PC-3 (cell line): ENCODE data around the gene AQP3. TPM values are rescaled to one million over a fixed set of nuclear protein-coding genes. Genes with fewer than 3 reads are reported as not detected.
A peak's percentile ranks its signal among the peaks of the same experiment; 100 is the strongest.

Experiments used
- ATAC-seq: fragments of 200-7000 bp; cut with Tn5 transposase; 2 replicates; pipeline ENCODE4 v1.9.1; 2020; ENCODE audit warnings: mild to moderate bottlenecking, moderate library complexity
- BruUV-seq: library from RNA; stranded (reverse); fragments of 400-500 nt; replicated peaks from 2 replicates; lab custom pipeline; 2021; lab: Mats Ljungman, UMichigan
- CTCF ChIA-PET: fragments of 300-600 bp; sonication (Branson Sonifier 250); formaldehyde crosslinking; loops from one replicate; lab custom pipeline; 2022; ENCODE audit warnings: antibody characterized with exemption; lab: Charles Lee
- POLR2A ChIA-PET: fragments of 300-600 bp; sonication (Branson Sonifier 250); formaldehyde crosslinking; loops from one replicate; lab custom pipeline; 2022; ENCODE audit warnings: antibody characterized with exemption; ENCODE audit not compliant: unreplicated experiment; lab: Charles Lee
- DNase-seq: peaks from one replicate; pipeline ENCODE4 v3.0.0-alpha.2; 2015
- H2AFZ ChIP-seq: fragments of 300-600 bp; sonication (generic); 2 replicates; pipeline ENCODE4 v1.6.0; 2016; ENCODE audit warnings: antibody characterized with exemption, low read length
- H3F3A ChIP-seq: fragments of 300-600 bp; sonication (generic); one replicate; pipeline ENCODE4 v1.6.0; 2017; ENCODE audit warnings: antibody characterized with exemption, low read length, control low read depth, mild to moderate bottlenecking; ENCODE audit not compliant: unreplicated experiment
- H3K27ac ChIP-seq: fragments of 300-600 bp; sonication (generic); 2 replicates; pipeline ENCODE4 v1.5.1; 2016; ENCODE audit warnings: mild to moderate bottlenecking, low read length
- H3K27me3 ChIP-seq: fragments of 300-600 bp; sonication (generic); 2 replicates; pipeline ENCODE4 v1.6.1; 2016; ENCODE audit warnings: low read length, mixed read lengths
- H3K36me3 ChIP-seq: fragments of 300-600 bp; sonication (generic); 2 replicates; pipeline ENCODE4 v1.6.1; 2016; ENCODE audit warnings: low read depth, mixed run types, low read length, mixed read lengths
- H3K4me1 ChIP-seq: fragments of 300-600 bp; sonication (generic); 2 replicates; pipeline ENCODE4 v1.5.1; 2016; ENCODE audit warnings: low read length; ENCODE audit not compliant: insufficient read depth
- H3K4me2 ChIP-seq: fragments of 300-600 bp; sonication (generic); 2 replicates; pipeline ENCODE4 v1.6.0; 2016; ENCODE audit warnings: low read length
- H3K4me3 ChIP-seq: fragments of 300-600 bp; sonication (generic); 2 replicates; pipeline ENCODE4 v1.5.1; 2016; ENCODE audit warnings: mild to moderate bottlenecking, low read length, mixed read lengths
- H3K79me2 ChIP-seq: fragments of 300-600 bp; sonication (generic); 2 replicates; pipeline ENCODE4 v1.6.1; 2017; ENCODE audit warnings: low read length, mixed read lengths
- H3K9ac ChIP-seq: fragments of 300-600 bp; sonication (generic); 2 replicates; pipeline ENCODE4 v1.6.0; 2016; ENCODE audit warnings: mild to moderate bottlenecking, low read length
- H3K9me2 ChIP-seq: fragments of 300-600 bp; sonication (generic); replicated peaks from 2 replicates; pipeline ENCODE4 v1.6.1; 2016; ENCODE audit warnings: mixed run types, low read length, mixed read lengths
- H3K9me3 ChIP-seq: fragments of 300-600 bp; sonication (generic); 2 replicates; pipeline ENCODE4 v1.6.1; 2016; ENCODE audit warnings: low read length, mixed read lengths
- H4K20me1 ChIP-seq: fragments of 300-600 bp; sonication (generic); 2 replicates; pipeline ENCODE4 v1.6.1; 2016; ENCODE audit warnings: low read length, mixed read lengths
- CTCF ChIP-seq: fragments of 300-600 bp; sonication (generic); conservative IDR thresholded peaks from 2 replicates; pipeline ENCODE4 v1.5.1; 2017; ENCODE audit warnings: antibody characterized with exemption, low read depth, mild to moderate bottlenecking, low read length
- EZH2 ChIP-seq: fragments of 300-600 bp; sonication (generic); IDR thresholded peaks from one replicate; pipeline ENCODE4 v1.6.1; 2017; ENCODE audit warnings: antibody characterized with exemption, mild to moderate bottlenecking, low read length; ENCODE audit not compliant: unreplicated experiment
- EZH2phosphoT487 ChIP-seq: fragments of 300-600 bp; sonication (generic); IDR thresholded peaks from 2 replicates; pipeline ENCODE4 v1.6.1; 2018; ENCODE audit warnings: mild to moderate bottlenecking, antibody characterized with exemption, low read length, borderline replicate concordance
- intact Hi-C: fragments of 100-400 bp; cut with micrococcal nuclease; formaldehyde crosslinking; loops from 2 replicates; pipeline ENCODE4 v1.9.0; 2023
- total RNA-seq: library from RNA; depleted of rRNA; stranded (reverse); fragments of >200 nt; gene quantifications from 2 replicates; pipeline ENCODE4 v1.2.3, GENCODE V29; 2014

The AQP3 gene
- total RNA-seq, 1 experiment from 2014 or later: 5.1 TPM

- no peak overlapping the region for H3K4me3 ChIP-seq
- H3K27ac ChIP-seq: no peak overlapping the region
- H2AFZ ChIP-seq: no peak overlapping the region
- no peak overlapping the region for H3K4me2 ChIP-seq
- H3K9ac ChIP-seq: no peak overlapping the region
- intact Hi-C loops: no loop called here
- TF ChIP-seq EZH2phosphoT487: no peak
- no peak for TF ChIP-seq EZH2
- TF ChIP-seq CTCF: no peak
- H3K4me1 ChIP-seq: peaks cover 13% of the 10 kb centered on the region
- ATAC-seq (no peak), DNase-seq (no peak)
- H4K20me1 ChIP-seq: no peaks in the 10 kb centered on the region
- no peaks in the 10 kb centered on the region for H3K27me3 ChIP-seq
- H3K9me3 ChIP-seq: no peaks in the 10 kb centered on the region
- peaks cover 9% of the 10 kb centered on the region; the same call in 1 of the 2 replicates for H3K36me3 ChIP-seq
- no peaks in the 10 kb centered on the region for H3F3A ChIP-seq
- H3K79me2 ChIP-seq: peaks cover 30% of the 10 kb centered on the region
- H3K9me2 ChIP-seq: no peaks in the 10 kb centered on the region
- CTCF ChIA-PET: no interaction called here
- POLR2A ChIA-PET: no interaction called here
- no TSS peak for BruUV-seq
Observed at GRCh38 chr9:33475357-33475756, 28.0 kb upstream of the AQP3 start.

- intact Hi-C loops: loop anchor here (5.0 kb wide), 1 partner anchor 44 kb away; no protein-coding TSS in a partner anchor
- peak within 1 kb of the TSS; percentile 100 for H3K4me2 ChIP-seq
- no TSS peak for BruUV-seq
- no peaks in the 10 kb centered on the region for H3F3A ChIP-seq
- ATAC-seq: peak; percentile 100
- TF ChIP-seq EZH2phosphoT487: no peak
- TF ChIP-seq CTCF: no peak
- no peak for TF ChIP-seq EZH2
- H3K9ac ChIP-seq: peak within 1 kb of the TSS; percentile 97
- DNase-seq: peak; percentile 98
- CTCF ChIA-PET: interaction anchor here (0.7 to 1.5 kb wide), 4 partner anchors 21 to 187 kb away, joined by 4 to 10 read pairs (median 4); no protein-coding TSS in a partner anchor
- H3K4me3 ChIP-seq: peak within 1 kb of the TSS; percentile 90
- H3K27me3 ChIP-seq: no peaks in the 10 kb centered on the region
- H3K79me2 ChIP-seq: peaks cover 30% of the 10 kb centered on the region
- POLR2A ChIA-PET: interaction anchor here (0.5 to 1.3 kb wide), 4 partner anchors 28 to 184 kb away, joined by 3 to 9 read pairs (median 5); partner anchors contain the start of gene ANKRD18B
- no peaks in the 10 kb centered on the region for H4K20me1 ChIP-seq
- H3K9me2 ChIP-seq: no peaks in the 10 kb centered on the region
- H3K9me3 ChIP-seq: no peaks in the 10 kb centered on the region
- H3K4me1 ChIP-seq: peaks cover 13% of the 10 kb centered on the region
- H3K36me3 ChIP-seq: peaks cover 18% of the 10 kb centered on the region; the same call in 1 of the 2 replicates
- 0 out of 2 replicates have a peak within 1 kb of the TSS, but pooled peaks have one; percentile 17 for H3K27ac ChIP-seq
- peak within 1 kb of the TSS; percentile 71 for H2AFZ ChIP-seq
Observed at GRCh38 chr9:33473643-33474352, 26.4 kb upstream of the AQP3 start, which contains the start of gene NOL6. Gene NOL6 (minus strand): TSS chr9:33473924. CDS start chr9:33473842, 82 bp downstream.
